ENCODE results near the gene NEU1. TPM values are rescaled to one million over a fixed set of nuclear protein-coding genes. Genes with fewer than 3 reads are reported as not detected.

The NEU1 gene
- polyA plus RNA-seq (2012; rRNA removed): 42.2 and 43.0 TPM in 2 replicates
- polyA plus RNA-seq (2012; cell fraction: cytosol; rRNA removed): 26.4 and 32.7 TPM in 2 replicates
- polyA plus RNA-seq (2012; cell fraction: nucleus; rRNA removed): 31.9 and 35.3 TPM in 2 replicates

DNA sequence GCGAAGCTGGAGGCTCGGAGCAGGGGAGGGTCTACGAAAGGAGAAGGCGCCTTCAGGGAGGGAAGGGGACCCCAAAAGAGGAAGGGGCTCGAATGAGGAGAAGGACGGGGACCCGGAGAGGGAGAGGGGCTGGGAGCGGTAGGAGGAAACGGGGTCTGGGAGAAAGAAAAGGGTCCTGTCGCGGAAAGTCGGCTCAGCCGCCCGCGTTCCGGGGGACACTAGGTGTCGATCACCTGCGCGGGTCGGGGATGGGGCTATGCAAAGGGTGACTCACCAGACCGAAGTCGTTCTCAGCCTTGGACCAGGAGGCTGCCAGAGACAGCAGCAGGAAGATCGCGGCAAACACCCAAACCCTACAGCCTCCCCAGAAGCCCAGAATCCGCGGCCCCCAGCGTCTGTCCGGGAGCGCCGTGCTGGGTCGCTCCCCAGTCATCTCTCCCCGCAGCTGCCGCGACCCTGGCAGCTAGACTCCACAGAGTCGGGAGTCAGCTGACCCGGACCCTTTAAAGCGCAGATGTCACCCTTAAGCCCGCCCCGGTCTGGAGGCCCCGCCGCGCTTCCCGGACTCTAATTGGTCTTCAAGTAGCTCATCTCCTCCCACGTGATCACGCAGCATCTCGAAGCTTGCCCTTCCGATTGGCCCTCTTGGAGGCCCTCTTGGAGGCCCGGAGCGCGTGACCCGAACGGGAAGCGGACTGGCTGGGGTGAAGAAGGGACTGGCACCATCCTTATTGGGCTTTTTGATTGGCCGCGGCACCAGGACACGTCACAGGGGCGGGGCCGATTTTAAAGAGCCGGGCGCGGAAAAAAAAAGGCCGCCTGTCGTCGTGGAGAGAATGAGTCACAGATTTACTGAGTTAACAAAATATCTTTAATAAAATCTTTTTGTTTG, at the start of gene NEU1:
NEU1 (minus strand) TSS at position 478 of the 892 bp plus-strand sequence; CDS start at position 433, 45 bp downstream.
- WGBS (ENCODE audit: low lambda C conversion rate): 3% methylated on average over 47 of the region's 64 CpGs
- CTCF ChIA-PET: interaction anchor here (0.7 to 2.7 kb wide), 9 partner anchors 17 to 333 kb away, joined by 3 to 14 read pairs (median 4); partner anchors contain the start of genes DDAH2 and LY6G5C
- TF ChIP-seq NFIC (IDR thresholded peaks at IDR 0.05; ENCODE audit: borderline replicate concordance): no peak
- TF ChIP-seq, protein P1, sequence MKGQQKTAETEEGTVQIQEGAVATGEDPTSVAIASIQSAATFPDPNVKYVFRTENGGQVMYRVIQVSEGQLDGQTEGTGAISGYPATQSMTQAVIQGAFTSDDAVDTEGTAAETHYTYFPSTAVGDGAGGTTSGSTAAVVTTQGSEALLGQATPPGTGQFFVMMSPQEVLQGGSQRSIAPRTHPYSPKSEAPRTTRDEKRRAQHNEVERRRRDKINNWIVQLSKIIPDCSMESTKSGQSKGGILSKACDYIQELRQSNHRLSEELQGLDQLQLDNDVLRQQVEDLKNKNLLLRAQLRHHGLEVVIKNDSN (IDR thresholded peaks at IDR 0.05; ENCODE audit: borderline replicate concordance, low read depth): peak; percentile 98
- TF ChIP-seq, protein P2, sequence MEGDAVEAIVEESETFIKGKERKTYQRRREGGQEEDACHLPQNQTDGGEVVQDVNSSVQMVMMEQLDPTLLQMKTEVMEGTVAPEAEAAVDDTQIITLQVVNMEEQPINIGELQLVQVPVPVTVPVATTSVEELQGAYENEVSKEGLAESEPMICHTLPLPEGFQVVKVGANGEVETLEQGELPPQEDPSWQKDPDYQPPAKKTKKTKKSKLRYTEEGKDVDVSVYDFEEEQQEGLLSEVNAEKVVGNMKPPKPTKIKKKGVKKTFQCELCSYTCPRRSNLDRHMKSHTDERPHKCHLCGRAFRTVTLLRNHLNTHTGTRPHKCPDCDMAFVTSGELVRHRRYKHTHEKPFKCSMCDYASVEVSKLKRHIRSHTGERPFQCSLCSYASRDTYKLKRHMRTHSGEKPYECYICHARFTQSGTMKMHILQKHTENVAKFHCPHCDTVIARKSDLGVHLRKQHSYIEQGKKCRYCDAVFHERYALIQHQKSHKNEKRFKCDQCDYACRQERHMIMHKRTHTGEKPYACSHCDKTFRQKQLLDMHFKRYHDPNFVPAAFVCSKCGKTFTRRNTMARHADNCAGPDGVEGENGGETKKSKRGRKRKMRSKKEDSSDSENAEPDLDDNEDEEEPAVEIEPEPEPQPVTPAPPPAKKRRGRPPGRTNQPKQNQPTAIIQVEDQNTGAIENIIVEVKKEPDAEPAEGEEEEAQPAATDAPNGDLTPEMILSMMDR (IDR thresholded peaks at IDR 0.05): no peak
- TF ChIP-seq SIN3A (IDR thresholded peaks at IDR 0.05; ENCODE audit: borderline replicate concordance, low read depth, low read length): peak; percentile 83
- TF ChIP-seq FOXM1 (IDR thresholded peaks at IDR 0.05; ENCODE audit: low read depth): no peak
- TF ChIP-seq RAD21 (IDR thresholded peaks at IDR 0.05; ENCODE audit: low read length): no peak
- TF ChIP-seq MEF2A (IDR thresholded peaks at IDR 0.05; ENCODE audit: borderline replicate concordance, low read depth): no peak
- peak; percentile 96 for TF ChIP-seq POLR2AphosphoS5 (IDR thresholded peaks at IDR 0.05; ENCODE audit: low read depth, low read length)
- TF ChIP-seq MXI1 (IDR thresholded peaks at IDR 0.05; ENCODE audit: low read depth, low read length): peak; percentile 73; the same call in 1 of the 2 replicates
- 0 out of 4 replicates have a peak, but pooled peaks of 1 of the 2 experiments have one; percentile 12 for TF ChIP-seq EP300 (IDR thresholded peaks at IDR 0.05; ENCODE audit: borderline replicate concordance in 1 of 2, low read depth in 1 of 2, low read length in 1 of 2)
- TF ChIP-seq EZH2phosphoT487 (IDR thresholded peaks at IDR 0.05; ENCODE audit: borderline replicate concordance, low read depth): no peak
- peak; percentile 37; the same call in 1 of the 2 replicates for TF ChIP-seq FOSL2 (IDR thresholded peaks at IDR 0.05; ENCODE audit: borderline replicate concordance, low read depth)
- no peak for TF ChIP-seq CHD2 (IDR thresholded peaks at IDR 0.05; ENCODE audit: low read length, partially characterized antibody)
- TF ChIP-seq RCOR1 (IDR thresholded peaks at IDR 0.05; ENCODE audit: low read length): peak; percentile 48; the same call in 1 of the 2 replicates
- TF ChIP-seq, protein P3, sequence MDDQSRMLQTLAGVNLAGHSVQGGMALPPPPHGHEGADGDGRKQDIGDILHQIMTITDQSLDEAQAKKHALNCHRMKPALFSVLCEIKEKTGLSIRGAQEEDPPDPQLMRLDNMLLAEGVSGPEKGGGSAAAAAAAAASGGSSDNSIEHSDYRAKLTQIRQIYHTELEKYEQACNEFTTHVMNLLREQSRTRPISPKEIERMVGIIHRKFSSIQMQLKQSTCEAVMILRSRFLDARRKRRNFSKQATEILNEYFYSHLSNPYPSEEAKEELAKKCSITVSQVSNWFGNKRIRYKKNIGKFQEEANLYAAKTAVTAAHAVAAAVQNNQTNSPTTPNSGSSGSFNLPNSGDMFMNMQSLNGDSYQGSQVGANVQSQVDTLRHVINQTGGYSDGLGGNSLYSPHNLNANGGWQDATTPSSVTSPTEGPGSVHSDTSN (IDR thresholded peaks at IDR 0.05): peak; percentile 69
- TF ChIP-seq RFX5 (IDR thresholded peaks at IDR 0.05; ENCODE audit: low read length): peak; percentile 83
- TF ChIP-seq ELF1 (IDR thresholded peaks at IDR 0.05): peak; percentile 50; the same call in 1 of the 2 replicates
- TF ChIP-seq FOXJ3 (CRISPR knock-in tag; IDR thresholded peaks at IDR 0.05): no peak
- TF ChIP-seq, protein P4, sequence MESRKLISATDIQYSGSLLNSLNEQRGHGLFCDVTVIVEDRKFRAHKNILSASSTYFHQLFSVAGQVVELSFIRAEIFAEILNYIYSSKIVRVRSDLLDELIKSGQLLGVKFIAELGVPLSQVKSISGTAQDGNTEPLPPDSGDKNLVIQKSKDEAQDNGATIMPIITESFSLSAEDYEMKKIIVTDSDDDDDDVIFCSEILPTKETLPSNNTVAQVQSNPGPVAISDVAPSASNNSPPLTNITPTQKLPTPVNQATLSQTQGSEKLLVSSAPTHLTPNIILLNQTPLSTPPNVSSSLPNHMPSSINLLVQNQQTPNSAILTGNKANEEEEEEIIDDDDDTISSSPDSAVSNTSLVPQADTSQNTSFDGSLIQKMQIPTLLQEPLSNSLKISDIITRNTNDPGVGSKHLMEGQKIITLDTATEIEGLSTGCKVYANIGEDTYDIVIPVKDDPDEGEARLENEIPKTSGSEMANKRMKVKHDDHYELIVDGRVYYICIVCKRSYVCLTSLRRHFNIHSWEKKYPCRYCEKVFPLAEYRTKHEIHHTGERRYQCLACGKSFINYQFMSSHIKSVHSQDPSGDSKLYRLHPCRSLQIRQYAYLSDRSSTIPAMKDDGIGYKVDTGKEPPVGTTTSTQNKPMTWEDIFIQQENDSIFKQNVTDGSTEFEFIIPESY (IDR thresholded peaks at IDR 0.05; ENCODE audit: borderline replicate concordance, low read depth): no peak
- TF ChIP-seq, protein P5, sequence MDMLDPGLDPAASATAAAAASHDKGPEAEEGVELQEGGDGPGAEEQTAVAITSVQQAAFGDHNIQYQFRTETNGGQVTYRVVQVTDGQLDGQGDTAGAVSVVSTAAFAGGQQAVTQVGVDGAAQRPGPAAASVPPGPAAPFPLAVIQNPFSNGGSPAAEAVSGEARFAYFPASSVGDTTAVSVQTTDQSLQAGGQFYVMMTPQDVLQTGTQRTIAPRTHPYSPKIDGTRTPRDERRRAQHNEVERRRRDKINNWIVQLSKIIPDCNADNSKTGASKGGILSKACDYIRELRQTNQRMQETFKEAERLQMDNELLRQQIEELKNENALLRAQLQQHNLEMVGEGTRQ (IDR thresholded peaks at IDR 0.05; ENCODE audit: borderline replicate concordance, low read depth, low read length): peak; percentile 90
- TF ChIP-seq TEAD4 (IDR thresholded peaks at IDR 0.05; ENCODE audit: borderline replicate concordance, insufficient read depth): no peak
- no peak for TF ChIP-seq GATA2 (CRISPR knock-in tag; IDR thresholded peaks at IDR 0.05)
- no peak for TF ChIP-seq JUND (IDR thresholded peaks at IDR 0.05)
- TF ChIP-seq SMC3 (IDR thresholded peaks at IDR 0.05; ENCODE audit: low read depth, low read length): no peak
- no peak for TF ChIP-seq RXRA (IDR thresholded peaks at IDR 0.05; ENCODE audit: borderline replicate concordance, low read depth)
- TF ChIP-seq NRF1 (IDR thresholded peaks at IDR 0.05; ENCODE audit: low read depth, low read length): no peak

More for the DNA sequence above, at the start of gene NEU1:
- peaks cover 4 to 11% of the 10 kb centered on the region in 2 experiments for H3K36me3 ChIP-seq (replicated peaks in 1 of 2; ENCODE audit: control insufficient read depth in 1 of 2, insufficient read depth in 2 of 2, low read length in 1 of 2)
- H3K27me3 ChIP-seq (ENCODE audit: insufficient read depth): no peaks in the 10 kb centered on the region
- no peaks in the 10 kb centered on the region for H4K20me1 ChIP-seq (ENCODE audit: insufficient read depth)
- POLR2A ChIA-PET: interaction anchor here (0.6 to 2.4 kb wide), 12 partner anchors 20 to 198 kb away, joined by 3 to 16 read pairs (median 4); partner anchors contain the start of genes EHMT2, GPANK1, HSPA1A and HSPA1L
- H3K9me2 ChIP-seq: no peaks in the 10 kb centered on the region
- H3K4me1 ChIP-seq (ENCODE audit: control insufficient read depth in 1 of 2, insufficient read depth in 2 of 2, low read depth in 1 of 2, low read length in 1 of 2): peaks cover 0 to 14% of the 10 kb centered on the region in 2 experiments; a peak in 1 of 4 replicates
- no peaks in the 10 kb centered on the region for H3K9me3 ChIP-seq
- peak within 1 kb of the TSS; percentile 79 to 81 for H3K27ac ChIP-seq (ENCODE audit: low read depth in 2 of 2, low read length in 1 of 2)
- peak; percentile 97 for DNase-seq
- peak within 1 kb of the TSS; percentile 78 to 98 for H3K4me3 ChIP-seq (ENCODE audit: low read depth in 2 of 2, low read length in 1 of 2)
- peak within 1 kb of the TSS; percentile 97 for H2AFZ ChIP-seq (ENCODE audit: low read depth)
- H3K9ac ChIP-seq: peak within 1 kb of the TSS; percentile 67
- H3F3A ChIP-seq (replicated peaks; ENCODE audit: insufficient read depth): peaks cover 15% of the 10 kb centered on the region
- H3K79me2 ChIP-seq (ENCODE audit: insufficient read depth): peaks cover 10% of the 10 kb centered on the region
- H3K4me2 ChIP-seq: peak within 1 kb of the TSS; percentile 100
